NT2/D1 (cell line): ENCODE results near the gene RNASEH2C.

Experiments used
- SUZ12 ChIP-seq: IDR thresholded peaks from 2 replicates; pipeline ENCODE4 v1.6.1; 2011; ENCODE audit not compliant: insufficient read length, insufficient read depth; ENCODE audit errors: extremely low read depth
- YY1 ChIP-seq: IDR thresholded peaks from 2 replicates; pipeline ENCODE4 v1.6.1; 2011; ENCODE audit not compliant: insufficient read length, insufficient read depth
- ZNF274 ChIP-seq: IDR thresholded peaks from 2 replicates; pipeline ENCODE4 v1.6.1; 2011; ENCODE audit warnings: mild to moderate bottlenecking, low read depth, low read length

GRCh38 chr11:65742353-65742752 lies 21.8 kb upstream of the RNASEH2C start:
- TF ChIP-seq ZNF274 (no peak), YY1 (no peak), SUZ12 (no peak)
